Panc1 (cell line): ENCODE measurements around the gene ZDHHC8. TPM values are rescaled to one million over a fixed set of nuclear protein-coding genes. Genes with fewer than 3 reads are reported as not detected.

Experiments used
- ATAC-seq: fragments of 200-7000 bp; cut with Tn5 transposase; 2 replicates; pipeline ENCODE4 v1.9.1; 2020; ENCODE audit warnings: mild to moderate bottlenecking, moderate library complexity
- BruUV-seq: library from RNA; stranded (reverse); fragments of 400-500 nt; replicated peaks from 2 replicates; lab custom pipeline; 2021; lab: Mats Ljungman, UMichigan
- CTCF ChIA-PET: fragments of 300-600 bp; sonication (Branson Sonifier 250); formaldehyde crosslinking; loops from one replicate; lab custom pipeline; 2022; ENCODE audit warnings: antibody characterized with exemption; lab: Charles Lee
- POLR2A ChIA-PET: fragments of 300-600 bp; sonication (Branson Sonifier 250); formaldehyde crosslinking; loops from one replicate; lab custom pipeline; 2022; ENCODE audit warnings: antibody characterized with exemption; lab: Charles Lee
- DNase-seq: peaks from one replicate; pipeline ENCODE4 v3.0.0-alpha.2; 2010; ENCODE audit warnings: low read depth, low spot score
- H3K27ac ChIP-seq: 2 replicates; pipeline ENCODE4 v1.5.1; 2011; ENCODE audit warnings: mild to moderate bottlenecking, low read length, inconsistent platforms
- H3K27me3 ChIP-seq: fragments of 200-500 bp; sonication (Bioruptor generic); 2 replicates; pipeline ENCODE4 v1.6.0; 2014; ENCODE audit warnings: low read length, inconsistent platforms; ENCODE audit not compliant: control insufficient read depth, insufficient read depth
- H3K36me3 ChIP-seq: fragments of 200-500 bp; sonication (Bioruptor generic); 2 replicates; pipeline ENCODE4 v1.5.1; 2014; ENCODE audit warnings: inconsistent platforms, mild to moderate bottlenecking, low read length, moderate library complexity; ENCODE audit not compliant: control insufficient read depth, insufficient read depth
- H3K4me1 ChIP-seq: 2 replicates; pipeline ENCODE4 v1.5.1; 2011; ENCODE audit warnings: inconsistent platforms, mild to moderate bottlenecking, low read length, moderate library complexity; ENCODE audit not compliant: control insufficient read depth, insufficient read depth
- H3K4me3 ChIP-seq, 2 experiments: 2 replicates each; pipeline ENCODE4 v1.5.1; 2011 to 2012; ENCODE audit warnings: low read depth in 2 of 2, low read length in 2 of 2, mild to moderate bottlenecking in 2 of 2, inconsistent platforms in 1 of 2, moderate library complexity in 1 of 2
- H3K9me3 ChIP-seq: fragments of 200-500 bp; sonication (Bioruptor generic); 2 replicates; pipeline ENCODE4 v1.5.1; 2014; ENCODE audit warnings: low read depth, mild to moderate bottlenecking, inconsistent platforms, low read length, moderate library complexity; ENCODE audit not compliant: control insufficient read depth, insufficient read depth
- CTCF ChIP-seq: fragments of 450-650 bp; IDR thresholded peaks from 2 replicates; pipeline ENCODE4 v1.5.1; 2017; ENCODE audit warnings: mild to moderate bottlenecking
- POLR2AphosphoS5 ChIP-seq: IDR thresholded peaks from 2 replicates; pipeline ENCODE4 v1.6.1; 2012; ENCODE audit warnings: mild to moderate bottlenecking, low read depth, low read length, moderate library complexity
- SIN3A ChIP-seq: IDR thresholded peaks from 2 replicates; pipeline ENCODE4 v1.6.1; 2012; ENCODE audit warnings: low read depth, mild to moderate bottlenecking, low read length, moderate library complexity, borderline replicate concordance; ENCODE audit not compliant: insufficient read depth
- TCF7L2 ChIP-seq: IDR thresholded peaks from 2 replicates; pipeline ENCODE4 v1.6.1; 2011; ENCODE audit warnings: mild to moderate bottlenecking, low read depth, low read length, inconsistent platforms
- in situ Hi-C: cut with HindIII; loops from 2 replicates; pipeline ENCODE4 v1.10.0; 2016; ENCODE audit warnings: low sequenced_read_pairs, low pct_unique_long_range_greater_than_20kb
- intact Hi-C: fragments of 100-400 bp; cut with micrococcal nuclease; formaldehyde crosslinking; loops from one replicate; pipeline ENCODE4 v1.10.0; 2022; ENCODE audit not compliant: unreplicated experiment
- total RNA-seq: library from RNA; stranded (reverse); gene quantifications from one replicate; pipeline ENCODE4 v1.2.1, GENCODE V29; 2021; ENCODE audit not compliant: unreplicated experiment
- TF ChIP-seq, protein P1 (sequence below), 2 experiments: IDR thresholded peaks; 2 replicates each; pipeline ENCODE4 v1.6.1; 2011 to 2012; ENCODE audit warnings: low read depth in 2 of 2, control low read depth in 1 of 2, low read length in 1 of 2, mild to moderate bottlenecking in 1 of 2, moderate library complexity in 1 of 2; ENCODE audit not compliant: insufficient read depth in 1 of 2

The ZDHHC8 gene
- total RNA-seq, 1 experiment from 2014 or later, result 79.0 TPM

DNA sequence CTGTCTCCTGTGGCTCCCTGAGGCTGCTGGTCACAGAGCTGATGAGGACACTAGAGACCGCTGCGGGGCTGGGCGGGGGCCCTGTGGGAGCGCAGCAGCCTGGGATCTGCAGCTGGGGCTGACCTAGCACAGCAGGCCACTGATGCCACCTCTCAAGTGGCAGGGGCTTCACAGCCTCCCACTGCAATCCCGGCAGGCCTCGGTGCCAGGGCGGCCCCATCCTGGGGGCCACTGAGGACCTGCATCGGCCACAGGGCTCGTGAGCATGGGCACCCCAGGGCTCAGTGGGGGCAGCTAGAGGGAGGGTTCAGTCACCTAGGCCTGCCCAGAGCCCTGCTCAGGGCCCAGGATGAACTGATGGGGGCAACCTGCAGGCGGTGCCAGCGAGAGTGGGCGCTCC lies 33.8 kb downstream of the ZDHHC8 start:
- H3K36me3 ChIP-seq, result no peaks in the 10 kb centered on the region
- BruUV-seq, result no TSS peak
- no peaks in the 10 kb centered on the region for H3K4me1 ChIP-seq
- no peak overlapping the region for H3K27ac ChIP-seq
- H3K27me3 ChIP-seq, result no peaks in the 10 kb centered on the region
- no peak overlapping the region for H3K4me3 ChIP-seq
- ChIA-PET CTCF (no interaction called here), POLR2A (no interaction called here)
- in situ Hi-C loops, result no loop called here
- no peak for ATAC-seq
- intact Hi-C loops, result no loop called here
- H3K9me3 ChIP-seq, result no peaks in the 10 kb centered on the region
- no peak for DNase-seq
- no peak for TF ChIP-seq CTCF
- TF ChIP-seq TCF7L2, result no peak

- in situ Hi-C loops, result no loop called here
Measured at GRCh38 chr22:20165913-20166312, 34.3 kb downstream of the ZDHHC8 start.

More at GRCh38 chr22:20165913-20166312, 34.3 kb downstream of the ZDHHC8 start:
- POLR2A ChIA-PET, result no interaction called here
- H3K4me1 ChIP-seq, result no peaks in the 10 kb centered on the region
- no peaks in the 10 kb centered on the region for H3K36me3 ChIP-seq
- no peak overlapping the region for H3K4me3 ChIP-seq
- no TSS peak for BruUV-seq
- intact Hi-C loops, result no loop called here
- ATAC-seq, result no peak
- no peak for DNase-seq
- CTCF ChIA-PET, result no interaction called here
- H3K27ac ChIP-seq, result no peak overlapping the region
- no peaks in the 10 kb centered on the region for H3K27me3 ChIP-seq
- no peaks in the 10 kb centered on the region for H3K9me3 ChIP-seq
- TF ChIP-seq POLR2AphosphoS5 (no peak), SIN3A (no peak), CTCF (no peak), TCF7L2 (no peak)
- TF ChIP-seq, protein P1, sequence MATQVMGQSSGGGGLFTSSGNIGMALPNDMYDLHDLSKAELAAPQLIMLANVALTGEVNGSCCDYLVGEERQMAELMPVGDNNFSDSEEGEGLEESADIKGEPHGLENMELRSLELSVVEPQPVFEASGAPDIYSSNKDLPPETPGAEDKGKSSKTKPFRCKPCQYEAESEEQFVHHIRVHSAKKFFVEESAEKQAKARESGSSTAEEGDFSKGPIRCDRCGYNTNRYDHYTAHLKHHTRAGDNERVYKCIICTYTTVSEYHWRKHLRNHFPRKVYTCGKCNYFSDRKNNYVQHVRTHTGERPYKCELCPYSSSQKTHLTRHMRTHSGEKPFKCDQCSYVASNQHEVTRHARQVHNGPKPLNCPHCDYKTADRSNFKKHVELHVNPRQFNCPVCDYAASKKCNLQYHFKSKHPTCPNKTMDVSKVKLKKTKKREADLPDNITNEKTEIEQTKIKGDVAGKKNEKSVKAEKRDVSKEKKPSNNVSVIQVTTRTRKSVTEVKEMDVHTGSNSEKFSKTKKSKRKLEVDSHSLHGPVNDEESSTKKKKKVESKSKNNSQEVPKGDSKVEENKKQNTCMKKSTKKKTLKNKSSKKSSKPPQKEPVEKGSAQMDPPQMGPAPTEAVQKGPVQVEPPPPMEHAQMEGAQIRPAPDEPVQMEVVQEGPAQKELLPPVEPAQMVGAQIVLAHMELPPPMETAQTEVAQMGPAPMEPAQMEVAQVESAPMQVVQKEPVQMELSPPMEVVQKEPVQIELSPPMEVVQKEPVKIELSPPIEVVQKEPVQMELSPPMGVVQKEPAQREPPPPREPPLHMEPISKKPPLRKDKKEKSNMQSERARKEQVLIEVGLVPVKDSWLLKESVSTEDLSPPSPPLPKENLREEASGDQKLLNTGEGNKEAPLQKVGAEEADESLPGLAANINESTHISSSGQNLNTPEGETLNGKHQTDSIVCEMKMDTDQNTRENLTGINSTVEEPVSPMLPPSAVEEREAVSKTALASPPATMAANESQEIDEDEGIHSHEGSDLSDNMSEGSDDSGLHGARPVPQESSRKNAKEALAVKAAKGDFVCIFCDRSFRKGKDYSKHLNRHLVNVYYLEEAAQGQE (IDR thresholded peaks at IDR 0.05; ENCODE audit: insufficient read depth in 1 of 2, low read depth in 2 of 2, low read length in 1 of 2), result no peak
